ENCODE measurements around the gene CATSPERZ. TPM values are rescaled to one million over a fixed set of nuclear protein-coding genes. Genes with fewer than 3 reads are reported as not detected.
A peak's percentile ranks its signal among the peaks of the same experiment; 100 is the strongest.

CATSPERZ gene
- total and polyA plus RNA-seq, 8 donors: 0.18 to 11.3 (median 3.5) TPM; not detected in 4

GRCh38 chr11:64275031-64275800 lies 24.9 kb upstream of the CATSPERZ start:
- H3K4me1 ChIP-seq: peaks cover 12 to 41% (median 38%) of the 10 kb centered on the region in 4 donors
- peaks cover 13 to 47% (median 44%) of the 10 kb centered on the region in 4 donors for H3K36me3 ChIP-seq
- WGBS, 5 donors: 61 to 90% (median 87%) methylated on average over 12 to 15 of the region's 15 CpGs
- no peak overlapping the region for H3K4me3 ChIP-seq
- H3K27ac ChIP-seq: peak overlapping the region; percentile 14 to 96 (median 36)
- TF ChIP-seq, protein P1, sequence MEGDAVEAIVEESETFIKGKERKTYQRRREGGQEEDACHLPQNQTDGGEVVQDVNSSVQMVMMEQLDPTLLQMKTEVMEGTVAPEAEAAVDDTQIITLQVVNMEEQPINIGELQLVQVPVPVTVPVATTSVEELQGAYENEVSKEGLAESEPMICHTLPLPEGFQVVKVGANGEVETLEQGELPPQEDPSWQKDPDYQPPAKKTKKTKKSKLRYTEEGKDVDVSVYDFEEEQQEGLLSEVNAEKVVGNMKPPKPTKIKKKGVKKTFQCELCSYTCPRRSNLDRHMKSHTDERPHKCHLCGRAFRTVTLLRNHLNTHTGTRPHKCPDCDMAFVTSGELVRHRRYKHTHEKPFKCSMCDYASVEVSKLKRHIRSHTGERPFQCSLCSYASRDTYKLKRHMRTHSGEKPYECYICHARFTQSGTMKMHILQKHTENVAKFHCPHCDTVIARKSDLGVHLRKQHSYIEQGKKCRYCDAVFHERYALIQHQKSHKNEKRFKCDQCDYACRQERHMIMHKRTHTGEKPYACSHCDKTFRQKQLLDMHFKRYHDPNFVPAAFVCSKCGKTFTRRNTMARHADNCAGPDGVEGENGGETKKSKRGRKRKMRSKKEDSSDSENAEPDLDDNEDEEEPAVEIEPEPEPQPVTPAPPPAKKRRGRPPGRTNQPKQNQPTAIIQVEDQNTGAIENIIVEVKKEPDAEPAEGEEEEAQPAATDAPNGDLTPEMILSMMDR (IDR thresholded peaks at IDR 0.05): no peak
- TF ChIP-seq POLR2AphosphoS5 (IDR thresholded peaks at IDR 0.05) (no peak), EP300 (IDR thresholded peaks at IDR 0.05) (no peak)
- no peaks in the 10 kb centered on the region for H3K27me3 ChIP-seq
- no peaks in the 10 kb centered on the region for H3K9me3 ChIP-seq
- no peak for DNase-seq
- intact Hi-C loops (cut with DNase I; ENCODE audit: low total_unique reads): no loop called here

GRCh38 chr11:64275841-64276240 lies 24.3 kb upstream of the CATSPERZ start:
- 55 to 70% (median 59%) methylated on average over 1 to 2 of the region's 2 CpGs for WGBS, 5 donors
- H3K36me3 ChIP-seq: peaks cover 13 to 51% (median 47%) of the 10 kb centered on the region in 4 donors
- H3K27ac ChIP-seq: peak overlapping the region in 3 of 5 donors; percentile 18 to 96 (median 33)
- H3K27me3 ChIP-seq: no peaks in the 10 kb centered on the region
- DNase-seq: no peak
- no peak for TF ChIP-seq EP300 (IDR thresholded peaks at IDR 0.05)
- no peak for TF ChIP-seq POLR2A (IDR thresholded peaks at IDR 0.05)
- no peak for TF ChIP-seq POLR2AphosphoS5 (IDR thresholded peaks at IDR 0.05)
- TF ChIP-seq, protein P1 (IDR thresholded peaks at IDR 0.05): no peak
- no peak overlapping the region for H3K4me3 ChIP-seq
- H3K9me3 ChIP-seq: no peaks in the 10 kb centered on the region
- H3K4me1 ChIP-seq: peaks cover 12 to 41% (median 40%) of the 10 kb centered on the region in 4 donors
- intact Hi-C loops (cut with DNase I; ENCODE audit: low total_unique reads): no loop called here

- no peak overlapping the region for H3K4me3 ChIP-seq
- H3K27ac ChIP-seq: peak overlapping the region in 4 of 5 donors; percentile 24 to 53 (median 33)
- peak in 1 of 2 donors; percentile 56 for DNase-seq
- TF ChIP-seq POLR2AphosphoS5 (IDR thresholded peaks at IDR 0.05) (no peak), POLR2A (IDR thresholded peaks at IDR 0.05) (no peak), EP300 (IDR thresholded peaks at IDR 0.05) (no peak)
- H3K36me3 ChIP-seq: peaks cover 15 to 60% (median 55%) of the 10 kb centered on the region in 4 donors
- peaks cover 8 to 45% (median 40%) of the 10 kb centered on the region in 4 donors for H3K4me1 ChIP-seq
- H3K9me3 ChIP-seq: no peaks in the 10 kb centered on the region
- no peaks in the 10 kb centered on the region for H3K27me3 ChIP-seq
- intact Hi-C loops (cut with DNase I; ENCODE audit: low total_unique reads): no loop called here
- 58 to 71% (median 65%) methylated on average over 12 to 17 of the region's 17 CpGs for WGBS, 5 donors
Measured at GRCh38 chr11:64276653-64277431, 23.3 kb upstream of the CATSPERZ start.

- Histone ChIP-seq H3K4me3 (no peak overlapping the region), H3K4me1 (peaks cover 7 to 45% (median 43%) of the 10 kb centered on the region in 4 donors), H3K36me3 (peaks cover 16 to 67% (median 62%) of the 10 kb centered on the region in 4 donors), H3K27ac (no peak overlapping the region), H3K9me3 (no peaks in the 10 kb centered on the region), H3K27me3 (no peaks in the 10 kb centered on the region)
- TF ChIP-seq, protein P1 (IDR thresholded peaks at IDR 0.05): no peak
- TF ChIP-seq EP300 (IDR thresholded peaks at IDR 0.05) (no peak), POLR2A (IDR thresholded peaks at IDR 0.05) (no peak), POLR2AphosphoS5 (IDR thresholded peaks at IDR 0.05) (no peak)
- intact Hi-C loops (cut with DNase I; ENCODE audit: low total_unique reads): no loop called here
- no peak for DNase-seq
- 80 to 88% (median 84%) methylated on average over 8 of the region's 8 CpGs for WGBS, 5 donors
Measured at GRCh38 chr11:64278576-64279190, 21.5 kb upstream of the CATSPERZ start.
